ENCODE data around the gene LCMT1. TPM values are rescaled to one million over a fixed set of nuclear protein-coding genes. Genes with fewer than 3 reads are reported as not detected.

The LCMT1 gene
- total and polyA plus RNA-seq, 9 of the 15 experiments (the other 6 are each of a cell fraction or from before 2014, with no cell fraction given): 20.0 to 42.8 (median 32.3) TPM

DNA sequence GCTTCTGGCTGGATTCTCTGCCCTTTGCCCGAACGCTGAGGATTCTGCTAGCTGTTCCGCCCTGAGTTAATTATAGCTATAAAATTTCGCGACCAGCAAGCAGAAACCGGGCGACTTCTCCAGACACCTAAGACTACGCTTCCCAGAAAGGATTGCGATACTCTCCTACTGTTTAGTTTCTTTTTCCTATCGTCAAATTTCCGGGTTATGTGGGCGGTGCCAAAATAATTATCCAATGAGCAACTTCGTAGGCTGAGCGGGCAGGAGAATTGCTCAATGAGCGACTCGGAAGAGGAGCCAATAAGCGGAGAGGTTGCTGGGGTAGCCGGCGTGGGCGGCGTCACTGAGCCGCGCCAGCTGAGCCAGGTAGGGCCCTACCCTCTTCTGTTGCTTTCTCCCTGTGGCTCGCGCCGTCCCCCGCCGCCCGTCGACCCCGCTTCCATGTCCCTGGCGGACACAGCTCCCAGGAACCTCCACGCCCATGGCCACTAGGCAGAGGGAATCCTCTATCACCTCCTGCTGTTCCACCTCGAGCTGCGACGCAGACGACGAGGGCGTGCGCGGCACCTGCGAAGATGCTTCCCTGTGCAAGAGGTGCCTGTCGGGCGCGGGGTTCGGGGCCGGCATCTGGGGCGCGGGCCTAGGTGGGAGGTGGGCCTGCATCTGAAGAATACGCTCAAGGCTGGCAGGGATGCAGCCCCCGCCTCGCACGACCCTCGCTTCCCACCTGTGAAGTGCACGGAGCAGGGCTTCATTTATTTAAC is at the start of gene LCMT1 (continued):
- TF ChIP-seq NFXL1 (CRISPR knock-in tag; IDR thresholded peaks at IDR 0.05): no peak
- no peak for TF ChIP-seq ZNF232 (CRISPR knock-in tag; IDR thresholded peaks at IDR 0.05)
- TF ChIP-seq ZC3H4 (CRISPR knock-in tag; IDR thresholded peaks at IDR 0.05; ENCODE audit: borderline replicate concordance): no peak
- TF ChIP-seq FOXK1 (CRISPR knock-in tag; IDR thresholded peaks at IDR 0.05; ENCODE audit: borderline replicate concordance): no peak
- TF ChIP-seq, protein P1, sequence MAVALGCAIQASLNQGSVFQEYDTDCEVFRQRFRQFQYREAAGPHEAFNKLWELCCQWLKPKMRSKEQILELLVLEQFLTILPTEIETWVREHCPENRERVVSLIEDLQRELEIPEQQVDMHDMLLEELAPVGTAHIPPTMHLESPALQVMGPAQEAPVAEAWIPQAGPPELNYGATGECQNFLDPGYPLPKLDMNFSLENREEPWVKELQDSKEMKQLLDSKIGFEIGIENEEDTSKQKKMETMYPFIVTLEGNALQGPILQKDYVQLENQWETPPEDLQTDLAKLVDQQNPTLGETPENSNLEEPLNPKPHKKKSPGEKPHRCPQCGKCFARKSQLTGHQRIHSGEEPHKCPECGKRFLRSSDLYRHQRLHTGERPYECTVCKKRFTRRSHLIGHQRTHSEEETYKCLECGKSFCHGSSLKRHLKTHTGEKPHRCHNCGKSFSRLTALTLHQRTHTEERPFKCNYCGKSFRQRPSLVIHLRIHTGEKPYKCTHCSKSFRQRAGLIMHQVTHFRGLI (CRISPR knock-in tag; IDR thresholded peaks at IDR 0.05): no peak
- TF ChIP-seq MTA2 (IDR thresholded peaks at IDR 0.05; ENCODE audit: low read depth): no peak
- no peak for TF ChIP-seq PTRF (tag; IDR thresholded peaks at IDR 0.05)
- TF ChIP-seq FOXJ2 (tag; IDR thresholded peaks at IDR 0.05): no peak
- TF ChIP-seq OTX1 (CRISPR knock-in tag; IDR thresholded peaks at IDR 0.05): no peak
- TF ChIP-seq ZBTB1 (CRISPR knock-in tag; IDR thresholded peaks at IDR 0.05; ENCODE audit: borderline replicate concordance, low read depth): no peak
- no peak for TF ChIP-seq NCOA4 (IDR thresholded peaks at IDR 0.05; ENCODE audit: partially characterized antibody)
- no peak for TF ChIP-seq ZBED1 (IDR thresholded peaks at IDR 0.05)
- no peak for TF ChIP-seq EZH2 (IDR thresholded peaks at IDR 0.05; ENCODE audit: borderline replicate concordance, low read depth, low read length)
- TF ChIP-seq, protein P2, sequence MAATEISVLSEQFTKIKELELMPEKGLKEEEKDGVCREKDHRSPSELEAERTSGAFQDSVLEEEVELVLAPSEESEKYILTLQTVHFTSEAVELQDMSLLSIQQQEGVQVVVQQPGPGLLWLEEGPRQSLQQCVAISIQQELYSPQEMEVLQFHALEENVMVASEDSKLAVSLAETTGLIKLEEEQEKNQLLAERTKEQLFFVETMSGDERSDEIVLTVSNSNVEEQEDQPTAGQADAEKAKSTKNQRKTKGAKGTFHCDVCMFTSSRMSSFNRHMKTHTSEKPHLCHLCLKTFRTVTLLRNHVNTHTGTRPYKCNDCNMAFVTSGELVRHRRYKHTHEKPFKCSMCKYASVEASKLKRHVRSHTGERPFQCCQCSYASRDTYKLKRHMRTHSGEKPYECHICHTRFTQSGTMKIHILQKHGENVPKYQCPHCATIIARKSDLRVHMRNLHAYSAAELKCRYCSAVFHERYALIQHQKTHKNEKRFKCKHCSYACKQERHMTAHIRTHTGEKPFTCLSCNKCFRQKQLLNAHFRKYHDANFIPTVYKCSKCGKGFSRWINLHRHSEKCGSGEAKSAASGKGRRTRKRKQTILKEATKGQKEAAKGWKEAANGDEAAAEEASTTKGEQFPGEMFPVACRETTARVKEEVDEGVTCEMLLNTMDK (IDR thresholded peaks at IDR 0.05; ENCODE audit: borderline replicate concordance, insufficient read depth, low read depth, low read length, poor library complexity, severe bottlenecking): no peak
- no peak for TF ChIP-seq CBFA2T3 (IDR thresholded peaks at IDR 0.05)
- TF ChIP-seq CCNT2 (IDR thresholded peaks at IDR 0.05; ENCODE audit: borderline replicate concordance, extremely low read depth, insufficient read length, low read depth, low read length): no peak
- no peak for TF ChIP-seq MYBL2 (IDR thresholded peaks at IDR 0.05; ENCODE audit: low read depth)
- TF ChIP-seq MYBL2 (CRISPR knock-in tag; IDR thresholded peaks at IDR 0.05; ENCODE audit: borderline replicate concordance): no peak
- no peak for TF ChIP-seq STAG1 (CRISPR knock-in tag; IDR thresholded peaks at IDR 0.05; ENCODE audit: borderline replicate concordance)
- TF ChIP-seq ZNF124 (CRISPR knock-in tag; IDR thresholded peaks at IDR 0.05): no peak
- TF ChIP-seq GTF2F1 (IDR thresholded peaks at IDR 0.05; ENCODE audit: low read depth, low read length): no peak
- TF ChIP-seq ZNF224 (CRISPR knock-in tag; IDR thresholded peaks at IDR 0.05): no peak
- no peak for TF ChIP-seq ZNF140 (CRISPR knock-in tag; IDR thresholded peaks at IDR 0.05)
- TF ChIP-seq TOE1 (IDR thresholded peaks at IDR 0.05; ENCODE audit: borderline replicate concordance): no peak
- no peak for TF ChIP-seq TOE1 (CRISPR knock-in tag; IDR thresholded peaks at IDR 0.05; ENCODE audit: borderline replicate concordance, low read depth)
- TF ChIP-seq DNMT1 (IDR thresholded peaks at IDR 0.05): no peak
- TF ChIP-seq NBN (IDR thresholded peaks at IDR 0.05; ENCODE audit: low read depth): no peak
- no peak for TF ChIP-seq HNRNPL (IDR thresholded peaks at IDR 0.05; ENCODE audit: low read depth, low read length)
- TF ChIP-seq ZKSCAN3 (CRISPR knock-in tag; IDR thresholded peaks at IDR 0.05): no peak

All from K562 (cell line).